ENCODE measurements around the gene MLLT1. TPM values are rescaled to one million over a fixed set of nuclear protein-coding genes. Genes with fewer than 3 reads are reported as not detected.

The MLLT1 gene
- total and polyA plus RNA-seq, 2 donors (not counting 1 experiment from before 2014, with no cell fraction given) = 19.4 to 40.2 TPM

DNA sequence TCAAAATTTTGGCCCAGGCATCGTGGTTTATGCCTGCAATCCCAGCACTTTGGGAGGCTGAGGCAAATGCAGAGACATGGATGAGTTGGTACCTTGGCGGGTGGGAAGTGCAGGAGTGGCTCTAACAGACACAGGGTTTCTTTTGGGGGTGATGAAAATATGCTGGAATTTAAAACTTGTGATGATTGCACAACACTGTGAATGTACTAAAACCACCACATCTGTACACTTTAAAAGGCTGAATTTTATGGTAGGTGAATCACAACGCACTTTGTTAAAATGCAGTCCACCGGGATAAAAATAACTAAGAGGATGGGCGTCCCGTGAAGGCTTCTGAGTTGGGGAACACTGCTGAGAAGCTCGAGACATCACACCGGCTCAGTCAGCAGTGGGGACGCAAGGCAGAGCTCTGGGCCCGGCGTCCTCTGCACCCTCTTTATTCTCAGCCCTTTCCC lies 47.1 kb downstream of the MLLT1 start:
- Mint-ChIP-seq H3K27me3 (no peaks in the 10 kb centered on the region), H3K27ac (no peak overlapping the region), H3K9me3 (ENCODE audit: insufficient read depth) (no peaks in the 10 kb centered on the region), H3K4me1 (peaks cover 28% of the 10 kb centered on the region), H3K4me3 (no peak overlapping the region)
- CTCF ChIA-PET = no interaction called here
- H3K4me1 ChIP-seq (ENCODE audit: control insufficient read depth in 2 of 2, insufficient read depth in 2 of 2, low read length in 2 of 2) = peaks cover 4 to 12% of the 10 kb centered on the region in 2 donors
- intact Hi-C loops (cut with micrococcal nuclease) = no loop called here
- no peak for DNase-seq
- H3K27me3 ChIP-seq (replicated peaks in 1 of 4; ENCODE audit: control extremely low read depth in 1 of 4, control insufficient read depth in 3 of 4, insufficient read depth in 4 of 4, low read length in 3 of 4) = no peaks in the 10 kb centered on the region
- ATAC-seq (ENCODE audit: low read depth) = no peak
- H3K27ac ChIP-seq (ENCODE audit: low read length in 2 of 2) = no peak overlapping the region
- no peaks in the 10 kb centered on the region for H3K9me3 ChIP-seq (ENCODE audit: control extremely low read depth in 1 of 3, control insufficient read depth in 2 of 3, insufficient read depth in 1 of 3, low read length in 2 of 3)
- WGBS (ENCODE audit: insufficient coverage) = 88% methylated on average over 9 of the region's 11 CpGs
- no peak overlapping the region for H2AFZ ChIP-seq (ENCODE audit: insufficient read depth, low read depth, low read length, poor library complexity, severe bottlenecking)
- POLR2A ChIA-PET = no interaction called here
- H3K4me2 ChIP-seq (replicated peaks; ENCODE audit: low read depth, low read length, poor library complexity, severe bottlenecking) = no peak overlapping the region
- TF ChIP-seq, protein P1, sequence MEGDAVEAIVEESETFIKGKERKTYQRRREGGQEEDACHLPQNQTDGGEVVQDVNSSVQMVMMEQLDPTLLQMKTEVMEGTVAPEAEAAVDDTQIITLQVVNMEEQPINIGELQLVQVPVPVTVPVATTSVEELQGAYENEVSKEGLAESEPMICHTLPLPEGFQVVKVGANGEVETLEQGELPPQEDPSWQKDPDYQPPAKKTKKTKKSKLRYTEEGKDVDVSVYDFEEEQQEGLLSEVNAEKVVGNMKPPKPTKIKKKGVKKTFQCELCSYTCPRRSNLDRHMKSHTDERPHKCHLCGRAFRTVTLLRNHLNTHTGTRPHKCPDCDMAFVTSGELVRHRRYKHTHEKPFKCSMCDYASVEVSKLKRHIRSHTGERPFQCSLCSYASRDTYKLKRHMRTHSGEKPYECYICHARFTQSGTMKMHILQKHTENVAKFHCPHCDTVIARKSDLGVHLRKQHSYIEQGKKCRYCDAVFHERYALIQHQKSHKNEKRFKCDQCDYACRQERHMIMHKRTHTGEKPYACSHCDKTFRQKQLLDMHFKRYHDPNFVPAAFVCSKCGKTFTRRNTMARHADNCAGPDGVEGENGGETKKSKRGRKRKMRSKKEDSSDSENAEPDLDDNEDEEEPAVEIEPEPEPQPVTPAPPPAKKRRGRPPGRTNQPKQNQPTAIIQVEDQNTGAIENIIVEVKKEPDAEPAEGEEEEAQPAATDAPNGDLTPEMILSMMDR (IDR thresholded peaks at IDR 0.05) = no peak
- no peak for TF ChIP-seq EZH2 (IDR thresholded peaks at IDR 0.05; ENCODE audit: borderline replicate concordance, insufficient read depth, low read depth, low read length, poor library complexity, severe bottlenecking)
- H3K4me3 ChIP-seq (ENCODE audit: control extremely low read depth in 1 of 5, extremely low read depth in 1 of 5, insufficient read depth in 1 of 5, low read depth in 2 of 5, low read length in 4 of 5) = no peak overlapping the region
- H3K36me3 ChIP-seq (replicated peaks in 1 of 2; ENCODE audit: control extremely low read depth in 1 of 2, control insufficient read depth in 1 of 2, extremely low read depth in 1 of 2, insufficient read depth in 2 of 2, low read length in 1 of 2) = peaks cover 0 to 7% of the 10 kb centered on the region in 2 experiments
- H3K9ac ChIP-seq (ENCODE audit: low read length) = no peak overlapping the region
- peaks cover 96% of the 10 kb centered on the region for H4K20me1 ChIP-seq (ENCODE audit: control insufficient read depth, insufficient read depth, low read length, poor library complexity, severe bottlenecking)
- H3K79me2 ChIP-seq (ENCODE audit: control insufficient read depth, insufficient read depth, low read length) = peaks cover 89% of the 10 kb centered on the region

DNA sequence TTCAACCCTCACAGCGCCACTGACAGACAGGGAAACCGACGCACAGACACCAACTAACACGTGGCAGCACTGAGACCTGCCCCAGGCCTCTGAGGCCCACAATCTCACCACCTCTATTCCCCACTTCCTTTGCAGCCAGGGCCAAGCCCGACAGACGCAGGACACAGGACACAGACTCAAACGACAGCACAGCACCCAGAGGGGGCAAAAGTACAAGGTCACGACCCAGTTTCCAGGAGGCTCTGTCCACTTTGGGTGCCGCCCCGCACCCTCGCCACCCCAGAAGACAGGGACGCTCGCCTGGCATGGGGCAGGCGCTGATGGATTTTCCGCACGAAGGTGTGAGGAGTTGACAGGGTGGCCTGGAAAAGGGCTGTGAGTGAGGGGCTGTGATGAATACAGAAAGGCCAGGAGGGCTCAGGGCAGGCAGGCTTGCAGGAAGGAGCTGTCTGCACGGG lies 48.8 kb downstream of the MLLT1 start:
- ChIA-PET POLR2A (no interaction called here), CTCF (no interaction called here)
- H4K20me1 ChIP-seq (ENCODE audit: control insufficient read depth, insufficient read depth, low read length, poor library complexity, severe bottlenecking) = peaks cover 87% of the 10 kb centered on the region
- intact Hi-C loops (cut with micrococcal nuclease) = no loop called here
- no peaks in the 10 kb centered on the region for H3K9me3 ChIP-seq (ENCODE audit: control extremely low read depth in 1 of 3, control insufficient read depth in 2 of 3, insufficient read depth in 1 of 3, low read length in 2 of 3)
- ATAC-seq (ENCODE audit: low read depth) (no peak), DNase-seq (no peak)
- WGBS (ENCODE audit: insufficient coverage) = 94% methylated on average over 17 of the region's 17 CpGs
- peaks cover 4 to 8% of the 10 kb centered on the region in 2 donors for H3K4me1 ChIP-seq (ENCODE audit: control insufficient read depth in 2 of 2, insufficient read depth in 2 of 2, low read length in 2 of 2)
- H3K9ac ChIP-seq (ENCODE audit: low read length) = no peak overlapping the region
- H2AFZ ChIP-seq (ENCODE audit: insufficient read depth, low read depth, low read length, poor library complexity, severe bottlenecking) = no peak overlapping the region
- H3K27me3 ChIP-seq (replicated peaks in 1 of 4; ENCODE audit: control extremely low read depth in 1 of 4, control insufficient read depth in 3 of 4, insufficient read depth in 4 of 4, low read length in 3 of 4) = no peaks in the 10 kb centered on the region
- H3K79me2 ChIP-seq (ENCODE audit: control insufficient read depth, insufficient read depth, low read length) = peaks cover 75% of the 10 kb centered on the region
- peaks cover 0 to 14% of the 10 kb centered on the region in 2 experiments for H3K36me3 ChIP-seq (replicated peaks in 1 of 2; ENCODE audit: control extremely low read depth in 1 of 2, control insufficient read depth in 1 of 2, extremely low read depth in 1 of 2, insufficient read depth in 2 of 2, low read length in 1 of 2)
- Mint-ChIP-seq H3K4me3 (no peak overlapping the region), H3K9me3 (ENCODE audit: insufficient read depth) (no peaks in the 10 kb centered on the region), H3K4me1 (peaks cover 28% of the 10 kb centered on the region), H3K27me3 (no peaks in the 10 kb centered on the region), H3K27ac (peak overlapping the region; percentile 38)
- no peak overlapping the region for H3K4me2 ChIP-seq (replicated peaks; ENCODE audit: low read depth, low read length, poor library complexity, severe bottlenecking)
- H3K27ac ChIP-seq (ENCODE audit: low read length in 2 of 2) = no peak overlapping the region
- TF ChIP-seq EZH2 (IDR thresholded peaks at IDR 0.05; ENCODE audit: borderline replicate concordance, insufficient read depth, low read depth, low read length, poor library complexity, severe bottlenecking) = no peak
- TF ChIP-seq, protein P1 (IDR thresholded peaks at IDR 0.05) = no peak
- H3K4me3 ChIP-seq (ENCODE audit: control extremely low read depth in 1 of 5, extremely low read depth in 1 of 5, insufficient read depth in 1 of 5, low read depth in 2 of 5, low read length in 4 of 5) = no peak overlapping the region

All from B cell (primary cell).